ENCODE data around the gene HEXIM1. TPM values are rescaled to one million over a fixed set of nuclear protein-coding genes. Genes with fewer than 3 reads are reported as not detected.

Gene HEXIM1
- polyA plus RNA-seq, 5 donors: 31.6 to 39.4 (median 37.0) TPM

DNA sequence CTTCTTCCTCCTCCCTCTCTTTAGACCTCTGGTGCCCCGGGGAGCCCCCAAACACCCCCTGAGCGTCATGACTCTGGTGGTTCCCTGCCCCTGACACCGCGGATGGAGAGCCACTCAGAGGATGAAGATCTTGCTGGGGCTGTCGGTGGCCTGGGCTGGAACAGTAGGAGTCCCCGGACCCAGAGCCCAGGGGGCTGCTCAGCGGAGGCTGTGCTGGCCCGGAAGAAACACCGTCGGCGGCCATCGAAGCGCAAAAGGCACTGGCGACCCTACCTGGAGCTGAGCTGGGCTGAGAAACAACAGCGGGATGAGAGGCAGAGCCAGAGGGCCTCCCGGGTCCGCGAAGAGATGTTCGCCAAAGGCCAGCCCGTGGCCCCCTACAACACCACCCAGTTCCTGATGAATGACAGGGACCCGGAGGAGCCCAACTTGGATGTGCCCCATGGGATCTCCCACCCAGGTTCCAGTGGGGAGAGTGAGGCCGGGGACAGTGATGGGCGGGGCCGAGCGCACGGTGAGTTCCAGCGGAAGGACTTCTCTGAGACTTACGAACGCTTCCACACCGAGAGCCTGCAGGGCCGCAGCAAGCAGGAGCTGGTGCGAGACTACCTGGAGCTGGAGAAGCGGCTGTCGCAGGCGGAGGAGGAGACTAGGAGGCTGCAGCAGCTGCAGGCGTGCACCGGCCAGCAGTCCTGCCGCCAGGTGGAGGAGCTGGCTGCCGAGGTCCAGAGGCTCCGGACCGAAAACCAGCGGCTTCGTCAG, 20.9 kb downstream of the HEXIM1 start:
- DNase-seq: no peak

DNA sequence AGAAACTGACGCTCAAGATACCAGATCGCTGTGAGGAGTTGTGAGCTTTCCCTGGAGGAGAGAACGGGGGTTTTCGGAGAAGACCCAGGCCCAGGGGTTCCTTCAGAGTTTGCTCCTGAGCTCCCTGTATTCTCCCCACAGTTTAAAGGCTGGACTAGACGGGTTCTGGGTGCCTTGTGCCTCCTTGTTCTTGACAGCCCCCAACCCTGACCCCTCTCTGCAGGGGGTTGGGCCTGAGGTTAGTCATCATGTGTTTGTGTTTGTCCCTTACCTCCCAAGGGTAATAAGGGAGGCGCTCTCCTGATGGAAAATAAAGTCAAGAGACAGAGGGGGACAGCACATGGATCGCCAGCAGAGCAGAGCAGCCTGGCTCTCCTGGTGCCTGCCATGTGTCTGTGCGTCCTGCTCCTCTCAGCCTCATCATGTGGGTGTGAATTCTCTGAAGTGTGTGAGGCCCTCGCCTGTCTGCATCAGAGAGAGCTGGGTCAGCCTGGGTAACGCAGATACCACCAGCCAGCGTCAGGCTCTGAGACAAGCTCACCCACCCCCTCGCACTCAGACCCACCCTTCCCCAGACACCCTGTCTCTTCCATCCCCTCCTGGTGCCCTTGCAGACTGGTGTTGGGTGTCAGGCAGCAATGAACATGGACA, 22.1 kb downstream of the HEXIM1 start:
- DNase-seq: no peak

DNA sequence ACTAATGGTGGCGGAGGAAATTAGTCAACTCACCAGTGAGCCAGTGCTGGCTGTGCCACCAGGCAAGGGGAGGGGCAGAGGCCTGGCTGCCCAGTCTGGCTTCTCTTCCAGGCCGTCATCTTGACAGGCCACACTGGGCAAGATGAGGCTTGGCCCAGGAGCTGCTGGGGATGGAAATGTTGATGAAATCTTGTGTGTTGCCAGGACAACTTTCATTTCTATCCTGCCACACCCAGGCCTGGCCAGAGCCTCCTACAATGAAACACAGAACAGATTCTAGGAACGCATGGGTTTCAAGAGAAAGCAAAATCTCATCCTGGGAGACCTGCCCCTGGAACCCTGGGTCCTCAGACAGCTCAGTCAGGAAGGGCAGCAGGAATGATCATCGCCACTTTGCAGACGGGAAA, 22.7 kb downstream of the HEXIM1 start:
- DNase-seq: peak in 1 of 2 donors; percentile 34

DNA sequence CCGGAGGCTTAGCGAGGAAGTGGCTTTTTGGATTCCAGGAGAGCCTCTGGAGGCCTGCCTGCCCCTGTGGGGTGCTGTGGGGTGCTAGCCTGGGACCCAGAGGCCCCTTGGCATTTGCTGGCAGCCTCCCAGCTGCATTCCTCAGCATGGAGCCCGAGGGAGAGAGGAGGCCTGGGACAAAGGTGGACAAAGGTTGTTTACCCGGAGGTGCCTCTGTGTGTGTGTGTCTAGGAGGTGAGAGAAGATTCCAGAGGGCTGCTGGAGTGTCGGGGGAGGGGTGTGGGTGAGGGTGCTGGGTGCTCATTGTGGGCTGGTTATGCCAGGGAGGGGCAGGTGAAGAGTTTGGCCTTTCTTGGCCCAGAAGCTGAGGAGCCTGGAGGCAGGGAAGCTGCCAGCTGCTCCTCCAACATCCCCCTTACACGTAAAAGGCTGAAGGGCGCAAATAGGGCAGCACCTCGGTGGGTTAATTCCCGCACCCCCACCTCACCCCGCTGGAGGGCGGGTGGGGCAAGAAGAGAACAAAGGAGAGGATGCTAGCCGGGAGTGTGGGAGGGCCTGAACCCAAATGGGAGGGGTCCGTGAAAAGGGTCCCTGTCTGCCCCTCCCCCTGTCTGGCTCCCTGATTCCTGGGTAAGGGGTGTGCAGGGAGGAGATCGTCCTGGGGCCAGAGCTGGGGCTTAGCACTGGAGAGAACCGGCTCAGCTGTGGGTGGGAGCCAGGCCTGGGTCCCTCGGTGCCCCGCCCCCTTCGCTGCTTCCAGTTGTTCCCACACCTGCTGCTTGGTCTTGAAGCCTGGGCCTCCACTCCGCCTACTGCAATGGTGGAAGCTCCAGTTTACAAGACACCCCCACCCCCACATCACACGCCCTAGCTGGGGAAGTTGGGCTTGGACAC, 23.3 kb downstream of the HEXIM1 start:
- DNase-seq: peak; percentile 41 to 61

DNA sequence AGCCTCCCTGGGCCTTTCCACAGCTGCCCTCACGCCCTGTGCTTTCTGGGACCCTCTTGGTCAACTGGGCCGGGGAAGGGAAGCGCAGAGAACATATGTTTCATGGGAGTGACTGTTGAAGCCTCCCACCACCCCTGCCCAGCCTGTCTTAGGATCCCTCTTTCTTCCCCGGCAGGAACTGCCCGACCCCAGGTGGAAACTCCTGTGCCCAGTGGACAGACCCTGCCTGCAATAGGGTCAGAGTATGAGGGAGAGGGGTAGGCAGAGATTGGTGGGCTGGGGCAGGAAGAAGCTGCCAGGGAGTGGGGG, 23.9 kb downstream of the HEXIM1 start:
- DNase-seq: no peak

DNA sequence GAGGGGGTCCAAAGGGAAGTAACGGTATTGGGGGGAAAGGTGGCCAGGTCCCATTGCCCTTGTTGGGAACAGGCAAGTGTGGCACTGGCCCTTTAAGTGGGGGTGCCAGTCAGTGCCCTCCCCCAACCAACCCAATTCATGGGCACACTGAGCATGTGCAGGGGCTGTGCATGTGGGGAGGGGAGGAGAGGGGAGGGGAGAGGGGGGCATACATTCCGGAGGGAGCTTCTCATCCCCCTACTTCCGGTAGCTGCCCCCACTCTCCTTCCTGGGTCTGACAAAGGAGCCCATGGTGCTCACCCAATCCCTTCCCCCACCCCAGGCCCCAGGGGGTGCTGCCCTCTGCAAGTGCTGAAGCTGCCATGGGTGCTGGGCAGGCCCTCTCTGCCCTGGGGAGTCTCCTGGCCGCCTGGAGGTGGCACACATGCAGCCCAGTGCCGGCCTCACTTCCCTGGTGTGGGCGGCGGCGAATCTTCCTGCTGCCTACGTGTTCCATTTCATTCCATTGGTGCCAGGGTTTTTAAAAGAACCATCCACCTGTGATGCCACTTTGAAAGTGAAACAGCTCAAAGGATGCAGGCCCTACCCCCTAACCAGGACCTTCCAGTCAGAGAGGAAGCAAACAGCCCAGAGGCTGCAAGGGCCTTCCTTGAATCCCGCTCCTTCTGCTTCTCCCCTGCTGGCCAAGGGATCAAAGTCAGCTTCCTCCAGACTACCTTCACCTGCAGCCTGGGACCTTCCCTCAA, 24.4 kb downstream of the HEXIM1 start:
- DNase-seq: peak; percentile 71 to 73

DNA sequence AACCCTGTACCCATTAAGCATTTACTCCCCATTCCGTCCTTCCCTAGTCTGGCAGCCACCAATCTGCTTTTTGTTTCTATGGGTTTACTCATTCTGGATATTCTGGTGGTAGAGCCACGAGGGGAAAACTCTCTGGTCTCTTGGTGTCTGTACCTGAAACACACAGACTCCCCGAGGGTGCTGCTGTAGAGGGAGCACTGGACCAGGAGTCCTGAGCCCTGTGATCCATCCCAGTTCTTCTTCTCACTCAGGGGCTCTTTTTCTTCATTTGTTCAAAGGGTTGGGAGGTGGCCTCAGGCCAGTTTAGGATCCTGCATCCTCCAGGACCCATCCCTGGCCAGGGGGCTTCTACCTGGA, 27.5 kb downstream of the HEXIM1 start:
- DNase-seq: no peak

DNA sequence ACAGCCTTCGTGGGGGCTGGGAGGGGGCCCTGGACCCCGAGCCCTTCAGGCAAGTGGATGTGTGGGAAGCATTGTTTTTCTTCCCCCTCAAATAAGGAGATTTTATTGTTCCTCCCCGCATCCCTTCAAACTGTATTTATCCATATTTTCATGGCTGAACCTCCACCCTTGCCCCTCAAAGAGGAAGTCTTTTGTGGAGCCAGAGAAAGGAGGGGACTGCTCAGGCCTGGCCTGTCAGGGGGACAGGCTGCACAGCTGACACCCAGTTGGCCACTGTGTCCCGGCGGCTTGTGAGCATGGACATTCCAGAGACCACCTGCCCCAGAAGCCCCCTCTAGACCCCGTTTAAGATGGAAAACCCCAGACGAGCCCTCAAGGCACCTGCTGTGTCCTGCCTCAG, 29.3 kb downstream of the HEXIM1 start:
- DNase-seq: no peak

DNA sequence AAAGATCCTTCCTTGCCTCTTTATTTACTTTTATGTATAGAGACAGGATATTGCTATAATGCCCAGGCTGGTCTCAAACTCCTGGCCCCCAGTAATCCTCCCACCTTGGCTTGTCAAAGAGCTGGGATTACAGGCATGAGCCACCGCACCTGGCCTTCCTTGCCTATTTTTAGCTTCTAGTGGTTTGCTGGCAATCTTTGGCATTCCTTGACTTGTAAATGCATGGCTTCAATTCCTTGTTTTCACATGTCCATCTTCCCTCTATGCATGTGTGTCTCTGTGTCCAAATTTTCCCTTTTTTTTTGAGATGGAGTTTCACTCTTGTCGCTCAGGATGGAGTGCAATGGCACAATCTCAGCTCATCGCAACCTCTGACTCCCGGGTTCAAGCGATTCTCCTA, 35.9 kb downstream of the HEXIM1 start:
- DNase-seq: no peak

DNA sequence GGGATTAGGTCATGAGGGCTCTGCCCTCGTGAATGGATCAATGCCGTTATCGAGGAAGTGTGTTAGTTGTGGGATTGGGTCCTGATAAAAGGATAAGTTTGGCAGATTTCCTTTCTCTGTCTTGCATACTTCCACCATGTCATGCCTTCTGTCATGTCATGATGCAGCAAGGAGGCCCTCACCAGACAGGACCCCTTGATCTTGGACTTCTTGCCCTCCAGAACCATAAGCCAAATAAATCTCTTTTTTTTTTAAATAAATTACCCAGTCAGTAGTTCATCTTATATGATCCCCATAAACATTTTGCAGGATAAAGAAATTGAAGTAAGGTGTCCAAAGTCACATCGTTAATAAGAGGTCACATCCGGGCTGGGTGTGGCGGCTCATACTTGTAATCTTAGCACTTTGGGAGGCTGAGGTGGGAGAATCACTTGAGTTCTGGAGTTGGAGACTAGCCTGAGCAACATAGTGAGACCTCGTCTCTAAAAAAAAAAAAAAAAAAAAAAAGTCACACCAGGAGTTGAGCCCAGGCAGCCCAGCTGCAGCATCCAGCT, 38.6 kb downstream of the HEXIM1 start:
- no peak for DNase-seq

DNA sequence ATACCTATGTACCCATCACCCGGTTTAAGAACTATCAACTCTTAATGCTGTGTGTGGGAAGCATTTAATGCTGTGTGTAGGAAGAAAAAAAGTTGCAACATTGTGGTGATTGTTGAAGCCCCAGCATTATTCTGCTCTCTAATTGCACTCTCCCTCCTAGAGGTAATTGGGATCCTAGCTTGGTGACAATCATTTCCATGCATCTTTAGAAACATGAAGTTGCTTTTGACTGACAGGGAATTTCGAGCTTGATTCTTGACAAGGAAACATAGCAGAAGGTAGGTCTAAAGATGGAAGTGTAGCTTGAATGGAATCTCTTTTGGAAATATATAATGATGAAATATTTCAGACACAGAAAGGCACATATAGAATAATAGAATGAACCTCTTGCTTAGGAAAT, 40.7 kb downstream of the HEXIM1 start:
- DNase-seq: no peak

DNA sequence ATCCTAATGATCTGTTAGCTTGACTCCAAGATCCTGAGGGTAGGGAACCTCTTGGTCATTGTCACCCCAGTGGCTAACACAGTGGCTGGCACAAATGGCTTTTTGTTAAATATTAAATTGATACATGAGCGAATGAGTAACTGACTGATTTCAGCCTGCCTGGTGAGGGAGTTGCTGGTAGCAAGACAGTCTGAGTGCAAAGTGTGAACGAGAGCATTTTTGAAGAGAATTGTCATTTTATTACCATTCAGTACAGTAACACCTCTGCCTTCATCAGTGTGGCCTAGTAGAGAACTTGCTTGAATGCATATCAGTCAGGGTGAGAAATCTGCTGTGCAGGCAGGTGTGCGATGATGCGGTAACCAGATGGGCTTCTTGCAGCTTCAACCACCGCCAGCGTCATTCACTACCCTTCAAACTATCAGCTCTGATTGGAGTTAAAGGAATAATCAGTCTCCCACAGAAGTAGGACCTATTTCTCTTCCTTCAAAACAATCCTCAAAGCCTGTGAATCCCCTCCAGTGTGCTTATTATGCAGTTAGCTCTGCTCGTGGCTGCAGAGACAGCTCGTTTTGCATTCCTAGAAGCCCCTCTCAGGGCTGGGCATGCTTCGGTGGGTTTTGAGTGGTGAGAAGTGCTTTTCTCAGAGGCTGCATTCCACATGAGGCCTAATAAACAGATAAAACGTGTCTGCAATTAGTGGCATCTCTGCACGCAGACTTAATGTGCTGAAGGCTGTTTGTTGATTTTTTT, 42.4 kb downstream of the HEXIM1 start:
- DNase-seq: no peak

DNA sequence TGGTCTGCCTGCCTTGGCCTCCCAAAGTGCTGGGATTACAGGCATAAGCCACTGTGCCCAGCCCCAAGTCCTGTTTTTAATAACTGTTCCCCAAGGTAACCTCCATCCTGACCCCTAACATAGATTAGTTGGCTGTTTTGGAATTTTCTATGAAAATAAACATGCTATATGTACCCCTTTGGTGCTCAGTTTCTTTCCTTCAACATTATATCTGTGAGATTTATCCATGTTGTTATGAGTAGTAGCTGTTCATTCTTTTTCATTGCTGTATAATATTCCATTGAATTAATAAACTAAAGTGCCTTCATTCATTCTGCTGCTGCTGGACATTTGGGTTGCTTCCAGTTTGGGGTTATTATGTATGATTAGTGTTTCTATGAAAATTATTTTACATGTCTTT, 47.1 kb downstream of the HEXIM1 start:
- no peak for DNase-seq

DNA sequence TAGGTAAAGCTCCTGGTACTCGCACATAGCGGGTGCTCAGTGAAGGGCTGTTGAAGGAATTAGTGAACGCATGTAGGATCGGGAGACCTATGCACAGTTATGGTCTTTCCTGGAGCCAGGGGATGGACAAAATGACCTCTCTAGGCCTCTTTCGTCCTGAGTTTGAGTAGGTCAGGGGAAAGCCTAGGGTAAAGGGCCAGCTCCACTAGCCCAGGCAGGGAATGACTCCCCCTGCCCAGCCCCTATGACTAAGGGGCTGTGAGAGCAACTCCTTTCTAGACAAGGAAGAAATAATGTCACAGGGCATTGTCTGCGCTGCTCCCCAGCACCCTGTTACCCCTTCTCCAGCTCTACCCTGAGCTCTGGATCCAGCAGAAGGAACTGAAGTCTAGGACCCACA, 48.8 kb downstream of the HEXIM1 start:
- no peak for DNase-seq

DNA sequence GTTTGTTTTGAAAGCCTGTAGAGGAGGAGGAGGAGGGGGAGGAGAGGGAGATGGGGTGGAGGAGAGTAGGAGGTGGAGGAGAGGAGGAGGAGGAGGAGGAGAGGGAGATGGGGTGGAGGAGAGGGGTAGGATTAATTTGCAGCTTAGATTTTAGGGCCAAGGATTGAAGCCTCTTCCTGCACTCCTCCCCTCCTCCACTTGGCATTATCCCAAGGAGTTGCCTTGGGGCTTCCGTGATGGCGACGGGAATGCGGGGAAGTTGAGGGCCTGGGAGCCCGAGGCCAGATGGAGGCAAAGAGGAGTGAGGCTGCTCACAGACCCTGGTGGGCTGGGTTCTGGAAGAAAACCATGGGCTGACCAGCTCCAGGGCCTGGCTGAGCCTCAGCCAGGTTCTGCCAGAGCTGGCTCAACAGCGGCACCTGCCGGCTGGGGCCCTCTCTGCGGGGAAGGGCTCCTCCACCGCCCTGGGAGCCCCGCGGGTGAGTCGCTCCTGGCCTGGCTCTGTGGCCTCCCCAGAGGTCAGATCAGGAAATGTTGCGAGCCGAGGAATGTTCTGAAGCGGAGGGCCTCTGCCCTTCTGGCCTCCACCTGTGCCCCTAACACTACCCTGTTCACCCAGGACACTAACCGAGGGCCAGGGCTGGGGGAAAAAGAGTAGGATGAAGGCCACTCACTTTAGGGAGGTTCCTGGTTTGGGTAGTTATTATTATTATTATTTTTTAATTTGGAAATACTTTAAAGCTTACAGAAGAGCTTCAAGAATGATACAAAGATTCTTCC, 49.5 kb downstream of the HEXIM1 start:
- peak; percentile 84 to 87 for DNase-seq

DNA sequence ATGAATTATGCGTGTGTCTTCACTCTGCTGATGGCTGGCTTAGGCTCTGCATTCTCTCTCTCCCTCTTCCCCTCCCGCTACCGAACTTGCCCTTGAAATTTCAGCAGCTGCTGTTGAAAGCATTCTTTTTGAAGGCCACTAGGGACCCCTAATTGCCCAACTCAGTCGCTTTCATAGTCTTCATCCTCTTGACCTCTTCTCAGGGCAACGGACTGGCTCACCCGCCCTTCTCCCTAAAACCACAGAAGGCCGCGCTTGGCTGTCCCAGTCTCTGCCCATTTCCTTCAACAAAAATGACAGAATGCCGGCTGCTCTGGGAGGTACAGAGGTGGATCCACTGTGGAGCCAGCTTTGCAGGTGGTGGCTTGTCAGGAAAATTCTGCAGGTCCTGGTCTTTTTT, 52.4 kb downstream of the HEXIM1 start:
- DNase-seq: no peak

DNA sequence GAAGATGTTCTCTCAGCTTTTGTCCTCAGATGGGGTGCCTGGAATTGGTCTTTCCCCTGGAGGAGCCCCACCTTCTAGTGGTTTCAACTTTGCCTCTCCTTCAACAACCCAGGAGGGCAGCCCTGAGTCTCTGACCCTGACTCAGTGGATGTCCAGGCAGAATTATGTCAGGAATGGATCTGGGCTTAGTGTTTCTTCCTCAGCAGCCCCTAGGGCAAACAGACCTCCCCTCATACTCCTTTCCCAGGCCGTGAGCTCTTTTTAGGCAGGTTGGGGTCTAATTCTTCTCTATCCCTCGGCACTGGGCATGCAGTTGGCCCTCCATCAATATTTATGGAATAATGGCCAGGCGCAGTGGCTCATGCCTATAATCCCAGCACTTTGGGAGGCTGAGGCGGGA, 53.2 kb downstream of the HEXIM1 start:
- DNase-seq: no peak

Measured in right lung (tissue), 5 donors.